Upper lobe of left lung (tissue), 6 donors: ENCODE results near the gene GLYATL3. TPM values are rescaled to one million over a fixed set of nuclear protein-coding genes. Genes with fewer than 3 reads are reported as not detected.
A peak's percentile ranks its signal among the peaks of the same experiment; 100 is the strongest.
"Not testable (repeated sequence)": the region's sequence is repeated elsewhere in the genome, so short reads cannot be mapped to it uniquely, and the experiment has no call there.

Experiments
- ATAC-seq, 2 donors: fragments of 200-7000 bp; cut with Tn5 transposase; one replicate each; pipeline ENCODE4 v1.9.1; 2022; ENCODE audit warnings: mild to moderate bottlenecking in 2 of 2, moderate library complexity in 2 of 2; ENCODE audit not compliant: low FRiP score in 2 of 2
- DNase-seq, 2 donors: peaks; one replicate each; pipeline ENCODE4 v3.0.0-alpha.2; 2019 to 2020
- H3K27ac ChIP-seq, 4 donors: fragments of 200-600 bp; sonication (generic); one replicate each; pipeline ENCODE4 v1.5.1; 2016 to 2019
- H3K27me3 ChIP-seq, 4 donors: fragments of 200-600 bp; sonication (generic); one replicate each; pipeline ENCODE4 v1.5.1; 2017 to 2019
- H3K36me3 ChIP-seq, 4 donors: fragments of 200-600 bp; sonication (generic); one replicate each; pipeline ENCODE4 v1.5.1; 2016 to 2019
- H3K4me1 ChIP-seq, 4 donors: fragments of 200-600 bp; sonication (generic); one replicate each; pipeline ENCODE4 v1.5.1; 2018 to 2019
- H3K4me3 ChIP-seq, 4 donors: fragments of 200-600 bp; sonication (generic); one replicate each; pipeline ENCODE4 v1.5.1; 2017 to 2019; ENCODE audit warnings: mild to moderate bottlenecking in 2 of 4, moderate library complexity in 1 of 4
- H3K9me3 ChIP-seq, 4 donors: fragments of 200-600 bp; sonication (generic); one replicate each; pipeline ENCODE4 v1.5.1; 2018 to 2019
- EP300 ChIP-seq, 4 donors: sonication (generic); formaldehyde crosslinking; IDR thresholded peaks; one replicate each; pipeline ENCODE4 v1.5.1; 2017; ENCODE audit warnings: antibody characterized with exemption in 4 of 4, control low read depth in 2 of 4
- POLR2A ChIP-seq, 4 donors: fragments of 450-650 bp; IDR thresholded peaks; one replicate each; pipeline ENCODE4 v1.5.1; 2016 to 2017; ENCODE audit warnings: antibody characterized with exemption in 4 of 4, mild to moderate bottlenecking in 2 of 4
- POLR2AphosphoS5 ChIP-seq, 2 donors: sonication (generic); formaldehyde crosslinking; IDR thresholded peaks; one replicate each; pipeline ENCODE4 v1.5.1; 2017; ENCODE audit warnings: antibody characterized with exemption in 2 of 2
- WGBS, 2 donors: methylation state at CpG; one replicate each; pipeline ENCODE4 v1.1.5; 2017 to 2018; 5-methylcytosine and 5-hydroxymethylcytosine counted together
- total RNA-seq, 6 donors: library from RNA; depleted of rRNA in 4 of 6; stranded (reverse); fragments of >200 nt in 4 of 6; gene quantifications; one replicate each; pipeline versions ENCODE4 v1.1.0 to v1.2.1, GENCODE V29; 2016 to 2021
- TF ChIP-seq, protein P1 (sequence below), 6 experiments: fragments of 450-650 bp in 4 of 6; fragments of 200-600 bp in 2 of 6; sonication (generic) in 2 of 6; IDR thresholded peaks; one replicate each; pipeline ENCODE4 v1.5.1; 2016 to 2019; ENCODE audit warnings: antibody characterized with exemption in 6 of 6
- donor health status: DM: no; HTN: no; CAD: no; lungs with moderate emphysema.
- donor health status: DM: no; HTN: yes; CAD: no; lungs with severe emphysema.

The GLYATL3 gene
- total RNA-seq, 6 donors from 2014 or later: not detected

DNA sequence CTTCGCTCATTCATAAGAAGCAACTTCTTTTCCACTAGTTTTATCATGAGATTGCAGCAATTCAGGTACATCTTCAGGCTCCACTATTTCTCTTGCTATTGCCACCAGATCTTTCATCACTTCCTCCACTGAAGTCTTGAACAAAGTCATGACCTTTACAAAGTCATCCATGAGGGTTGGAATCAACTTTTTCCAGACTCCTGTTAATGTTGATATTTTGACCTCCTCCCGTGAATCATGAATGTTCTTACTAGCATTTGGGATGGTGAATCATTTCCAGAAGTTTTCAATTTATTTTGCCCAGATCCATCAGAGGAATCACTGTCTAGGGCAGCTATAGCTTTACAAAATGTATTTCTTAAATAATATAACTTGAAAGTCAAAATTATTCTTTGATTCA, 35.0 kb upstream of the GLYATL3 start:
- H3K36me3 ChIP-seq: no peaks in the 10 kb centered on the region
- H3K27ac ChIP-seq: no peak overlapping the region
- DNase-seq (no peak), ATAC-seq (no peak)
- TF ChIP-seq, protein P1, sequence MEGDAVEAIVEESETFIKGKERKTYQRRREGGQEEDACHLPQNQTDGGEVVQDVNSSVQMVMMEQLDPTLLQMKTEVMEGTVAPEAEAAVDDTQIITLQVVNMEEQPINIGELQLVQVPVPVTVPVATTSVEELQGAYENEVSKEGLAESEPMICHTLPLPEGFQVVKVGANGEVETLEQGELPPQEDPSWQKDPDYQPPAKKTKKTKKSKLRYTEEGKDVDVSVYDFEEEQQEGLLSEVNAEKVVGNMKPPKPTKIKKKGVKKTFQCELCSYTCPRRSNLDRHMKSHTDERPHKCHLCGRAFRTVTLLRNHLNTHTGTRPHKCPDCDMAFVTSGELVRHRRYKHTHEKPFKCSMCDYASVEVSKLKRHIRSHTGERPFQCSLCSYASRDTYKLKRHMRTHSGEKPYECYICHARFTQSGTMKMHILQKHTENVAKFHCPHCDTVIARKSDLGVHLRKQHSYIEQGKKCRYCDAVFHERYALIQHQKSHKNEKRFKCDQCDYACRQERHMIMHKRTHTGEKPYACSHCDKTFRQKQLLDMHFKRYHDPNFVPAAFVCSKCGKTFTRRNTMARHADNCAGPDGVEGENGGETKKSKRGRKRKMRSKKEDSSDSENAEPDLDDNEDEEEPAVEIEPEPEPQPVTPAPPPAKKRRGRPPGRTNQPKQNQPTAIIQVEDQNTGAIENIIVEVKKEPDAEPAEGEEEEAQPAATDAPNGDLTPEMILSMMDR (IDR thresholded peaks at IDR 0.05): no peak
- TF ChIP-seq POLR2A (IDR thresholded peaks at IDR 0.05) (no peak), EP300 (IDR thresholded peaks at IDR 0.05) (no peak), POLR2AphosphoS5 (IDR thresholded peaks at IDR 0.05) (no peak)
- WGBS, 2 donors: 97 to 98% methylated on average over 2 of the region's 2 CpGs
- H3K4me3 ChIP-seq: no peak overlapping the region
- no peaks in the 10 kb centered on the region for H3K9me3 ChIP-seq
- H3K4me1 ChIP-seq: peaks cover 21 to 31% (median 29%) of the 10 kb centered on the region in 4 donors
- no peaks in the 10 kb centered on the region for H3K27me3 ChIP-seq

DNA sequence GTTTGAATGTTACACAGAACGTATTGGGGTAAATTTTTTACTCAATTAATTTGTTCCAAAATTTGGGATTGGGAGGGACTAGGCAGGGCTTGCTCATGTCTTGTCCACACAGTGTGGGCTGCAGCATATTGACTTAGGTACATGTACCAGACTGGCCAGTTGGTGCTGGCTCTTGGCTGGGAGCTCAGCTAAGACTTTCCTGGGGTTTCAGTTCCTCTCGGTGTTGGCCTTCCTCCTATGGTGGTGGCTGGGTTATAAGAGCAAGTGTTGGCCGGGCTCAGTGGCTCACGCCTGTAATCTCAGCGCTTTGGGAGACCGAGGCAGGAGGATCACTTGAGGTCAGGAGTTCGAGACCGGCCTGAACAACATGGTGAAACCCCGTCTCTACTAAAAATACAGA, 31.7 kb upstream of the GLYATL3 start:
- peaks cover 0 to 12% (median 3%) of the 10 kb centered on the region in 4 donors for H3K36me3 ChIP-seq
- DNase-seq (no peak), ATAC-seq (no peak)
- TF ChIP-seq, protein P1 (IDR thresholded peaks at IDR 0.05): no peak
- TF ChIP-seq POLR2AphosphoS5 (IDR thresholded peaks at IDR 0.05) (no peak), POLR2A (IDR thresholded peaks at IDR 0.05) (no peak), EP300 (IDR thresholded peaks at IDR 0.05) (no peak)
- H3K27ac ChIP-seq: no peak overlapping the region
- H3K4me3 ChIP-seq: no peak overlapping the region
- WGBS, 2 donors: 95 to 97% methylated on average over 9 of the region's 9 CpGs
- H3K4me1 ChIP-seq: peaks cover 7 to 11% (median 11%) of the 10 kb centered on the region in 4 donors
- no peaks in the 10 kb centered on the region for H3K9me3 ChIP-seq
- H3K27me3 ChIP-seq: no peaks in the 10 kb centered on the region

DNA sequence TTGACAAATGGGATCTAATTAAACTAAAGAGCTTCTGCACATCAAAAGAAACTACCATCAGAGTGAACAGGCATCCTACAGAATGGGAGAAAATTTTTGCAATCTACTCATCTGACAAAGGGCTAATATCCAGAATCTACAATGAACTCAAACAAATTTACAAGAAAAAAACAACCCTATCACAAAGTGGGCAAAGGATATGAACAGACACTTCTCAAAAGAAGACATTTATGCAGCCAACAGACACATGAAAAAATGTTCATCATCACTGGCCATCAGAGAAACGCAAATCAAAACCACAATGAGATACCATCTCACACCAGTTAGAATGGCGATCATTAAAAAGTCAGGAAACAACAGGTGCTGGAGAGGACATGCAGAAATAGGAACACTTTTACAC, 23.2 kb upstream of the GLYATL3 start:
- not testable (repeated sequence) for H3K27me3 ChIP-seq, H3K27ac ChIP-seq, DNase-seq, H3K4me3 ChIP-seq, ATAC-seq, H3K9me3 ChIP-seq, H3K4me1 ChIP-seq
- WGBS, 2 donors: 92 to 100% methylated on average over 2 of the region's 2 CpGs
- H3K36me3 ChIP-seq: peaks cover 0 to 22% (median 3%) of the 10 kb centered on the region in 4 donors

DNA sequence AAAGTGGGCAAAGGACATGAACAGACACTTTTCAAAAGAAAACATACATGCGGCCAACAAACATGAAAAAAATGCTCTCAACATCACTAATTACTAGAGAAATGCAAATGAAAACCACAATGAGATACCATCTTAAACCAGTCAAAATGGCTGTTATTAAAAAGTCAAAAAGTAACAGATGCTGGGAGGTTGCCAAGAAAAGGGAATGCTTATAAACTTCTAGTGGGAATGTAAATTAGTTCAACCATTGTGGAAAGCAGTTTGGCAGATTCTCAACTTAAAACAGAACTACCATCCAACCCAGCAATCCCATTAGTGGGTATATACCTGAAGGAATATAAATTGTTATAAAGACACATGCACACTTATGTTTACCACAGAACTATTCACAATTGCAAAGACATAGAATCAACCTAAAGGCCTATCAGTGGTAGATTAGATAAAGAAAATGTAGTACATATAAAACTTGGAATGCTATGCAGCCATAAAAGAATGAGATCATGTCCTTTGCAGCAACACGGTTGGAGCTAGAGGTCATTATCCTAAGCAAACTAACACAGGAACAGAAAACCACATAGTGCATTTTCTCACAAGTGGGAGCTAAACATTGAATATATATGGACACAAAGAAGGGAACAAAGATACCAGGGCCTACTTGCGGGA, 20.3 kb upstream of the GLYATL3 start:
- peaks cover 0 to 2% (median 0%) of the 10 kb centered on the region in 4 donors for H3K36me3 ChIP-seq
- no peak for DNase-seq
- 91 to 93% methylated on average over 3 of the region's 3 CpGs for WGBS, 2 donors
- H3K4me3 ChIP-seq: no peak overlapping the region
- H3K27ac ChIP-seq: no peak overlapping the region
- no peaks in the 10 kb centered on the region for H3K4me1 ChIP-seq
- ATAC-seq: no peak
- TF ChIP-seq POLR2AphosphoS5 (IDR thresholded peaks at IDR 0.05) (no peak), EP300 (IDR thresholded peaks at IDR 0.05) (no peak), POLR2A (IDR thresholded peaks at IDR 0.05) (no peak)
- TF ChIP-seq, protein P1 (IDR thresholded peaks at IDR 0.05): no peak
- H3K9me3 ChIP-seq: no peaks in the 10 kb centered on the region
- H3K27me3 ChIP-seq: no peaks in the 10 kb centered on the region

DNA sequence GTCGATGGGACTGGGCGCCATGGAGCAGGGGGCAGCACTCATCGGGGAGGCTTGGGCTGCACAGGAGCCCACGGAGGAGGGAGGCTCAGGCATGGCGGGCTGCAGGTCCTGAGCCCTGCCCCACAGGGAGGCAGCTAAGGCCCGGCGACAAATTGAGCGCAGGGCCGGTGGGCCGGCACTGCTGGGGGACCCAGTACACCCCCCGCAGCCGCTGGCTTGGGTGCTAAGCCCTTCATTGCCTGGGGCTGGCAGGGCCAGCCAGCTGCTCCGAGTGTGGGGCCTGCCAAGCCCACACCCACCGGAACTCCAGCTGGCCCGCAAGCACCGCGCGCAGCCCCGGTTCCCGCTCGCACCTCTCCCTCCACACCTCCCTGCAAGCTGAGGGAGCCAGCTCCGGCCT, 17.9 kb upstream of the GLYATL3 start:
- not testable (repeated sequence) for H3K9me3 ChIP-seq, H3K4me1 ChIP-seq
- WGBS, 2 donors: 96 to 99% methylated on average over 9 to 16 of the region's 22 CpGs

DNA sequence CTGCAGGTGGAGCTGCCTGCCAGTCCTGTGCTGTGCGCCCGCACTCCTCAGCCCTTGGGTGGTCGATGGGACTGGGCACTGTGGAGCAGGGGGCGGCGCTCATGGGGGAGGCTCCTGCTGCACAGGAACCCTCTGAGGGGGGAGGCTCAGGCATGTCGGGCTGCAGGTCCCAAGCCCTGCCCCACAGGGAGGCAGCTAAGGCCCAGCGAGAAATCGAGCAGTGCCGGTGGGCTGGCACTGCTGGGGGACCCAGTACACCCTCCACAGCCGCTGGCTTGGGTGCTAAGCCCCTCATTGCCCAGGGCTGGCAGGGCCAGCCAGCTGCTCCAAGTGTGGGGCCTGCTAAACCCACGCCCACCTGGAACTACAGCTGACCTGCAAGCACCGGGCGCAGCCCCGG, 16.3 kb upstream of the GLYATL3 start:
- H3K27ac ChIP-seq, H3K9me3 ChIP-seq, ATAC-seq, H3K4me3 ChIP-seq, H3K36me3 ChIP-seq, H3K4me1 ChIP-seq, H3K27me3 ChIP-seq: not testable (repeated sequence)
- DNase-seq: peak in 1 of 2 donors; percentile 64
- 87% methylated on average over 13 of the region's 14 CpGs; no CpG with 5 or more reads in 1 of the 2 donors for WGBS, 2 donors

More for the DNA sequence above, 17.9 kb upstream of the GLYATL3 start:
- H3K27ac ChIP-seq, H3K27me3 ChIP-seq, H3K4me3 ChIP-seq, H3K36me3 ChIP-seq, ATAC-seq: not testable (repeated sequence)
- peak in 1 of 2 donors; percentile 77 for DNase-seq
